H9 (cell line): ENCODE measurements around the gene SIVA1. TPM values are rescaled to one million over a fixed set of nuclear protein-coding genes. Genes with fewer than 3 reads are reported as not detected.

ENCODE experiments used
- DNase-seq: peaks from one replicate; pipeline ENCODE4 v3.0.0-alpha.2; 2017
- H2AFZ ChIP-seq: one replicate; pipeline ENCODE4 v1.6.1; 2013; ENCODE audit warnings: mild to moderate bottlenecking, low read length, control low read depth, moderate library complexity
- H2AK5ac ChIP-seq: 2 replicates; pipeline ENCODE4 v1.6.1; 2013; ENCODE audit warnings: low read length, control low read depth, mixed read lengths; ENCODE audit not compliant: insufficient read length
- H2BK120ac ChIP-seq: one replicate; pipeline ENCODE4 v1.6.1; 2013; ENCODE audit warnings: low read depth, mild to moderate bottlenecking, low read length, control low read depth, inconsistent platforms; ENCODE audit not compliant: poor library complexity, severe bottlenecking
- H2BK12ac ChIP-seq: 2 replicates; pipeline ENCODE4 v1.6.1; 2013; ENCODE audit warnings: low read length, control low read depth, mixed read lengths, low read depth; ENCODE audit not compliant: insufficient read length
- H2BK15ac ChIP-seq: 2 replicates; pipeline ENCODE4 v1.6.1; 2013; ENCODE audit warnings: low read depth, low read length, control low read depth
- H2BK20ac ChIP-seq: one replicate; pipeline ENCODE4 v1.6.1; 2013; ENCODE audit warnings: low read depth, mild to moderate bottlenecking, low read length, control low read depth, inconsistent platforms; ENCODE audit not compliant: poor library complexity, severe bottlenecking
- H2BK5ac ChIP-seq: 2 replicates; pipeline ENCODE4 v1.6.1; 2013; ENCODE audit warnings: low read length, control low read depth, mixed read lengths; ENCODE audit not compliant: insufficient read length
- H3K14ac ChIP-seq: 2 replicates; pipeline ENCODE4 v1.6.1; 2013; ENCODE audit warnings: low read length, control low read depth; ENCODE audit not compliant: insufficient read depth
- H3K18ac ChIP-seq: 2 replicates; pipeline ENCODE4 v1.6.1; 2013; ENCODE audit warnings: low read depth, mild to moderate bottlenecking, mixed read lengths, low read length, control low read depth; ENCODE audit not compliant: insufficient read length
- H3K23ac ChIP-seq: 2 replicates; pipeline ENCODE4 v1.6.1; 2013; ENCODE audit warnings: low read length, control low read depth, mixed read lengths, low read depth; ENCODE audit not compliant: insufficient read length
- H3K23me2 ChIP-seq: 2 replicates; pipeline ENCODE4 v1.6.1; 2013; ENCODE audit warnings: low read depth, mild to moderate bottlenecking, mixed read lengths, low read length, control low read depth; ENCODE audit not compliant: insufficient read length, poor library complexity, severe bottlenecking
- H3K27ac ChIP-seq: 2 replicates; pipeline ENCODE4 v1.5.1; 2013; ENCODE audit warnings: low read length, control low read depth, mixed read lengths, low read depth; ENCODE audit not compliant: insufficient read length
- H3K27me3 ChIP-seq: 2 replicates; pipeline ENCODE4 v1.6.1; 2013; ENCODE audit warnings: low read length, control low read depth, inconsistent platforms; ENCODE audit not compliant: insufficient read depth
- H3K4ac ChIP-seq: 2 replicates; pipeline ENCODE4 v1.6.1; 2013; ENCODE audit warnings: low read depth, mild to moderate bottlenecking, control low read depth, inconsistent platforms, low read length, moderate library complexity
- H3K4me1 ChIP-seq: 2 replicates; pipeline ENCODE4 v1.6.1; 2013; ENCODE audit warnings: low read length, control low read depth, inconsistent platforms; ENCODE audit not compliant: insufficient read depth
- H3K4me2 ChIP-seq: 2 replicates; pipeline ENCODE4 v1.6.1; 2013; ENCODE audit warnings: low read length, control low read depth, mixed read lengths; ENCODE audit not compliant: insufficient read length, insufficient read depth
- H3K56ac ChIP-seq: 2 replicates; pipeline ENCODE4 v1.6.1; 2013; ENCODE audit warnings: low read depth, mild to moderate bottlenecking, mixed read lengths, low read length, control low read depth; ENCODE audit not compliant: insufficient read length
- H3K79me1 ChIP-seq: 2 replicates; pipeline ENCODE4 v1.6.1; 2013; ENCODE audit warnings: low read depth, mild to moderate bottlenecking, moderate library complexity, low read length, control low read depth, inconsistent platforms; ENCODE audit not compliant: insufficient read depth, poor library complexity, severe bottlenecking
- H3K79me2 ChIP-seq: 2 replicates; pipeline ENCODE4 v1.6.1; 2013; ENCODE audit warnings: low read length, control low read depth, inconsistent platforms; ENCODE audit not compliant: insufficient read depth
- H3K9ac ChIP-seq: 2 replicates; pipeline ENCODE4 v1.6.1; 2013; ENCODE audit warnings: low read length, control low read depth, mixed read lengths; ENCODE audit not compliant: insufficient read length; ENCODE audit errors: extremely low read depth
- H3K9me3 ChIP-seq: one replicate; pipeline ENCODE4 v1.6.1; 2013; ENCODE audit warnings: low read depth, low read length, inconsistent platforms; ENCODE audit not compliant: control insufficient read depth
- H3T11ph ChIP-seq: one replicate; pipeline ENCODE4 v1.6.1; 2013; ENCODE audit warnings: mild to moderate bottlenecking, low read length, control low read depth, inconsistent platforms
- H4K20me1 ChIP-seq: one replicate; pipeline ENCODE4 v1.6.1; 2013; ENCODE audit not compliant: control insufficient read depth, insufficient read length, insufficient read depth
- H4K5ac ChIP-seq: 2 replicates; pipeline ENCODE4 v1.6.1; 2013; ENCODE audit warnings: low read depth, mild to moderate bottlenecking, mixed read lengths, low read length, control low read depth; ENCODE audit not compliant: insufficient read length
- H4K8ac ChIP-seq: replicated peaks from 2 replicates; pipeline ENCODE4 v1.6.1; 2013; ENCODE audit warnings: low read length, control low read depth, mixed read lengths, low read depth; ENCODE audit not compliant: insufficient read length
- H4K91ac ChIP-seq: 2 replicates; pipeline ENCODE4 v1.6.1; 2013; ENCODE audit warnings: low read depth, mild to moderate bottlenecking, moderate library complexity, mixed read lengths, low read length, control low read depth; ENCODE audit not compliant: insufficient read length
- H3K27ac Mint-ChIP-seq, 3 experiments: 2 replicates in 2 of 3; 3 replicates in 1 of 3; pipeline ENCODE4 v1.8.0; 2020 to 2021; ENCODE audit warnings: mixed read lengths in 3 of 3, mild to moderate bottlenecking in 1 of 3, moderate library complexity in 1 of 3
- H3K27me3 Mint-ChIP-seq: 2 replicates; pipeline ENCODE4 v1.8.0; 2021; ENCODE audit warnings: low read depth, mild to moderate bottlenecking, moderate library complexity, mixed read lengths
- H3K36me3 Mint-ChIP-seq, 3 experiments: 2 replicates in 2 of 3; 3 replicates in 1 of 3; pipeline ENCODE4 v1.8.0; 2020 to 2021; ENCODE audit warnings: low read depth in 3 of 3, mixed read lengths in 3 of 3; ENCODE audit not compliant: insufficient read depth in 1 of 3
- H3K4me1 Mint-ChIP-seq, 2 experiments: 2 replicates each; pipeline ENCODE4 v1.8.0; 2020; ENCODE audit warnings: mixed read lengths in 2 of 2
- H3K4me3 Mint-ChIP-seq, 2 experiments: 2 replicates in 1 of 2; 3 replicates in 1 of 2; pipeline ENCODE4 v1.8.0; 2020 to 2021; ENCODE audit warnings: mild to moderate bottlenecking in 2 of 2, mixed read lengths in 2 of 2, moderate library complexity in 1 of 2
- H3K9me3 Mint-ChIP-seq, 2 experiments: 2 replicates in 1 of 2; 3 replicates in 1 of 2; pipeline ENCODE4 v1.8.0; 2020; ENCODE audit warnings: mild to moderate bottlenecking in 2 of 2, mixed read lengths in 2 of 2, moderate library complexity in 1 of 2
- CTCF ChIP-seq: fragments of 200-600 bp; sonication (generic); conservative IDR thresholded peaks from 3 replicates; pipeline ENCODE4 v1.8.0; 2021; ENCODE audit warnings: antibody characterized with exemption, mild to moderate bottlenecking
- WGBS: extraction: QIAGEN DNeasy Blood & Tissue Kit; methylation state at CpG from one replicate; pipeline ENCODE4 v1.1.7; 2013; ENCODE audit warnings: missing lambda C conversion rate, low lambda C conversion rate, mixed read lengths; ENCODE audit not compliant: insufficient read length; ENCODE audit errors: extremely low coverage; 5-methylcytosine and 5-hydroxymethylcytosine counted together
- total RNA-seq: library from RNA; stranded (reverse); gene quantifications from 2 replicates; pipeline ENCODE4 v1.2.1, GENCODE V29; 2021

SIVA1 gene
- total RNA-seq, 1 experiment from 2014 or later, result 125 TPM

- Histone ChIP-seq H3K9me3 (no peaks in the 10 kb centered on the region), H3T11ph (no peak within 1 kb of the TSS), H4K5ac (no peak within 1 kb of the TSS), H2BK120ac (no peak within 1 kb of the TSS), H3K27me3 (no peaks in the 10 kb centered on the region; the same call in 1 of the 2 replicates), H3K23me2 (no peaks in the 10 kb centered on the region), H2AK5ac (no peak within 1 kb of the TSS), H4K8ac (no peak within 1 kb of the TSS), H2BK20ac (no peak within 1 kb of the TSS), H3K23ac (no peak within 1 kb of the TSS), H2BK15ac (no peak within 1 kb of the TSS), H3K56ac (no peak within 1 kb of the TSS), H2BK5ac (no peak within 1 kb of the TSS), H3K79me1 (no peaks in the 10 kb centered on the region), H3K4me1 (no peaks in the 10 kb centered on the region), H3K18ac (peak within 1 kb of the TSS; percentile 21), H3K4ac (no peak within 1 kb of the TSS), H4K91ac (no peak within 1 kb of the TSS), H3K4me2 (peak within 1 kb of the TSS; percentile 63), H3K27ac (no peak within 1 kb of the TSS), H3K14ac (peak within 1 kb of the TSS; percentile 74; the same call in 1 of the 2 replicates), H3K79me2 (no peaks in the 10 kb centered on the region), H2BK12ac (no peak within 1 kb of the TSS), H4K20me1 (peaks cover 5% of the 10 kb centered on the region), H2AFZ (no peak within 1 kb of the TSS), H3K9ac (no peak within 1 kb of the TSS)
- peaks cover 21% of the 10 kb centered on the region for H3K27me3 Mint-ChIP-seq
- peak within 1 kb of the TSS; percentile 65 to 79 for H3K4me3 Mint-ChIP-seq
- peaks cover 6 to 9% of the 10 kb centered on the region in 2 experiments for H3K4me1 Mint-ChIP-seq
- WGBS, result no CpG with 5 or more reads among the region's 82 CpGs
- H3K9me3 Mint-ChIP-seq, result no peaks in the 10 kb centered on the region; a peak in 1 of 5 replicates
- peak; percentile 69 for DNase-seq
- peaks cover 3 to 7% (median 6%) of the 10 kb centered on the region in 3 experiments; a peak in 5 of 7 replicates for H3K36me3 Mint-ChIP-seq
- no peak within 1 kb of the TSS for H3K27ac Mint-ChIP-seq
- peak; percentile 100 for TF ChIP-seq CTCF
These were observed 29.1 kb upstream of the SIVA1 start, which contains the start of gene ADSS1 for GRCh38 chr14:104723651-104724406. ADSS1 (plus strand) TSS chr14:104724229; CDS start chr14:104724271, 42 bp downstream.
